SK-MEL-5 (cell line): ENCODE measurements around the gene ZNF860. TPM values are rescaled to one million over a fixed set of nuclear protein-coding genes. Genes with fewer than 3 reads are reported as not detected.

Experiments
- DNase-seq: peaks from one replicate; pipeline ENCODE4 v3.0.0-alpha.2; 2016; ENCODE audit warnings: low read depth, low spot score
- in situ Hi-C: cut with HindIII; loops from 2 replicates; pipeline ENCODE4 v1.10.0; 2016; ENCODE audit warnings: low sequenced_read_pairs, high pct_unique_total_duplicates, low pct_unique_long_range_greater_than_20kb
- polyA plus RNA-seq, 2 experiments: library from polyadenylated mRNA; depleted of rRNA; stranded (reverse); fragments of >200 nt; gene quantifications; 2 replicates each; pipeline ENCODE4 v1.2.3, GENCODE V29; 2015
- total RNA-seq: library from RNA; depleted of rRNA; stranded (reverse); fragments of >200 nt; shearing (Covaris generic); gene quantifications from 2 replicates; pipeline ENCODE4 v1.2.3, GENCODE V29; 2014; rRNA removed

ZNF860 gene
- total RNA-seq: 3.9 and 6.1 TPM in 2 replicates
- 4.1 and 8.2 TPM in 2 replicates for polyA plus RNA-seq (2015; cell fraction: cytosol; rRNA removed)
- 5.5 and 8.9 TPM in 2 replicates for polyA plus RNA-seq (2015; cell fraction: nucleus; rRNA removed)

DNA sequence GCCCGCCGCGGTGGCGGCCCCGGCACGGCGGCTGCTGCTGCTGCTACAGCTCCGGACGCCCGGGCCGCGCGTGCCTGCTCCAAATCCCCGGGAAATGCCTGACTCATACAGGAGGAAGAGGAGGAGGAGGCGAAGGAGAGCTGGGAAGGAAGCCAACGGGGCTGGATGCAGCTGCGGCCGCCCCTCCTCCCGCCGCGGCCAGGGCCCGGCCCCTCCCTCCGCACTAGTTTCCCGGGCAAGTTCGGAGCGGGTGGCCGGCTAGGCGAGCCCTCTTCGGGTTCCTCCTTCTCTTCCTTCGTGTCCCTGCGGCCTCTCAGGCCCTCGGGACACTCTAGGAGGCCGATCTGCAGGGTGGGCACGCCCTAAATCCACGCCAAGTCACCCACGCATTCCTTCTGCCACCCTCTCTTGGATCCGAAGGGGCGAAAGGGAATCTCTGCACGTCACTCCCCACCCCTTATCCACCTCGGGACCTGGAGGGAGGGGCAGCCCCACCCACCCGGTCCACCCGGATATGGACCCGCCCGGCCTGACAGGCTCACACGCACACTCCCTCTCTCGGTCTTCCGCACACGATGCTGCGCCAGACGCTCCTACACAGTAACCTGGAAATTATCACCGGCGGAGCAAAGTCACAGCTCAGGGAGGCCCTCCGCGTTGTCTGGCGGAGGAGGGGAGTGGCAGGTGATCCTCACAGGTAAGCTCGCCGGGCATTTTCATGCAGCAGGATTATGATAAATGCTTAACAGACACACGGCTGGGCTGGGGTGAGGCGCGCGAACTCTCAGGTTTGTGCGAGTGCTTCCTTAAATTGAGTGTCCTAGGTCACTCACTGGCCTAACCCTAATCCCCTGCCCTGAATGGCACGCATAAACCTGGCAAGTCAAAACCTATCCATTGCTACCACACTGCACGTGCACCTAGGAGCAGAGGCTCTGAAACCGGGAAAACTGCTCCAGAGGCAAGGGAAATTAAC, at the start of gene ZNF860, which contains the start of gene OSBPL10:
Gene ZNF860, plus strand, starts transcription at position 545 of the 976 bp plus-strand sequence. CDS start 7,330 bp downstream, outside the sequence.
Gene OSBPL10, minus strand, starts transcription at position 57 of the 976 bp plus-strand sequence. CDS start 83 bp downstream, outside the sequence.
- in situ Hi-C loops: no loop called here
- peak; percentile 77 for DNase-seq

- in situ Hi-C loops: no loop called here
- no peak for DNase-seq
Observed at GRCh38 chr3:31932990-31933389, 48.6 kb upstream of the ZNF860 start.

DNA sequence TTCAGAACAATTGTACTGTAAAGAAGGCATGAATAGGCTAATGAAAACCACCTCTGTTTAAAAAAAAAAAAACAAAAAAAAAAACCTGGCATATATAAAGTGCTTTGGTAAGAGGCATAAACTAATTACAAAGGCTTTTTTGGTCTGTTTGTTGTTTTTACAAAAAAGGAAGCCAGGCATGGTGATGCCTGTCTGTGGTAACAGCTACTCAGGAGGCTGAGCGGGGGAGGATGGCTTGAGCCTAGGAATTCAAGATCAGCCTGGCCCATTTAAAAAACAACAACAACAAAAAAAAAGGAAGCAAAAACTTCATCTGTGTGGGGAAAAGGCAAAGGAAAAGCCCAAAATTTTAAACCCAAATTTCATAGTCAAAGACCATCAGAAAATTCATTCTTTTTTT, 47.5 kb upstream of the ZNF860 start:
- in situ Hi-C loops: no loop called here
- DNase-seq: no peak

DNA sequence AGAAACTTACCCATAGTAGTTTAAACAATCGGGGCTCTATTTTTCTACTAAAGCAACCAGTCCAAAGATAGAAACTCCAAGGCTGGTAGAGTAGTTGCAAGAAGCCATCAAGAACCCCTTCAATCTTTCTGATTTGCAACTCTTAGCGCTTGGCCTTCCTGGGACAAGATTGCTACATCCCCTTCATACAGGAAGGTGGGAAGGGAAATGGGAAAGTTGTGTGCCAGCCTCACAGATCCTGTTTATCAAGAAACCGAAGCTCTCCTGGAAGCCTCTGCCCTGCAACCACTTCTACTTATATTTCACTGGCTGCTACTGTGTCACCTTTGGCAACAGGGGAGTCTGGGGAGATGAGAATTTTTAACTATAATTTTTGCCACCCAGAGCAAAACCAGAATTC, 46.7 kb upstream of the ZNF860 start:
- DNase-seq: no peak
- in situ Hi-C loops: no loop called here

- DNase-seq: no peak
- in situ Hi-C loops: no loop called here
Observed at GRCh38 chr3:31936420-31937060, 45.0 kb upstream of the ZNF860 start.

DNA sequence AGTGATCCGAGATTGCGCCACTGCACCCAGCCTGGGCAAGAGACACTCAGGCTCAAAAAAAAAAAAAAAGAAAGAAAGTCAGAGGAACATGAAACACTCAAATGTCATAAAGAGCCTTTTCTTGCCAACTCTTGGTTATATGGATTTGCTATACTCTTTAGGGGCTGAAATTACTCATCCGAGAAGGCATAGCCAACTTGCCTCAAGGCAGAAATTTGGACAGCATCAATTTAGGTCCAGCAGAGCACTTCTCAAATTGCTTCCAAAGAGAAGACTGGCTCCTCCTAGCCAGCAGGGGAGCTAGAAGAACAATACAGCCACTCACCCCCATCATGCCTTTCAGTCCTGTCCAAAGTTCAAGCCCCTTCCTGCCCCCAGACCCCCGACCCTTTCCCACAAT, 44.3 kb upstream of the ZNF860 start:
- in situ Hi-C loops: no loop called here
- DNase-seq: peak; percentile 63

- in situ Hi-C loops: no loop called here
- DNase-seq: no peak
Observed at GRCh38 chr3:31942446-31942845, 39.1 kb upstream of the ZNF860 start.

DNA sequence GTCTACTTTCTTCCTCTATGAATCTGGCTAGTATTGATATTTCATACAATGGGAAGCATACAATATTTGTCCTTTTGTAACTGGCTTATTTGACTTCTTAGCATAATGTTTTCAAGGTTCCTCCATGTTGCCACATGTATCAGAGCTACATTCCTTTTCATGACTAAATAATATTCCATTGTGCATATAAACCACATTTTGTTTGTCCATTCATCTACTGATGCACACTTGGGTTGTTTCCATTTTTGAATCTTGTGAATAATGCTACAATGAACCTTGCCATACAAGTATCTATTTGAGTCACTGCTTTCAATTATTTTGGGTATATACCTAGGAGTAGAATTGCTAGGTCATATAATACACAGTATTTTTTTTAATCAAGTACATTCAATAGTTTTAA, 38.5 kb upstream of the ZNF860 start:
- in situ Hi-C loops: no loop called here

DNA sequence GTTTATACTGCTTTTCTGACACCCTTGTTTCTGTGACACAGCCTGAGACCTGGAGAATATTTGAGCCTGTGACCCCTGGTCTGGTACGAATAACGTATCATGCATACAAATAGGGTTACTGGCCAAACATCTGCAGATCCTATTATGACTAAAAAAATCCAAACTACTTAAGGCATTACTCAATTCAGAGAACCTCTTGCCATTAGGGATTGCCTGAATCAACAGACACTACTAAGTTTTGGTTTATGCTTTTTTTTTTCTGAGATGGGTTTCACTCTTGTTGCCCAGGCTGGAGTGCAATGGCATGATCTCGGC, 35.9 kb upstream of the ZNF860 start:
- in situ Hi-C loops: no loop called here
- no peak for DNase-seq

More for the DNA sequence above, 38.5 kb upstream of the ZNF860 start:
- no peak for DNase-seq

- DNase-seq: no peak
- in situ Hi-C loops: no loop called here
Observed at GRCh38 chr3:31946484-31947081, 35.0 kb upstream of the ZNF860 start.

- DNase-seq: no peak
- in situ Hi-C loops: no loop called here
Observed at GRCh38 chr3:31947162-31947561, 34.4 kb upstream of the ZNF860 start.

DNA sequence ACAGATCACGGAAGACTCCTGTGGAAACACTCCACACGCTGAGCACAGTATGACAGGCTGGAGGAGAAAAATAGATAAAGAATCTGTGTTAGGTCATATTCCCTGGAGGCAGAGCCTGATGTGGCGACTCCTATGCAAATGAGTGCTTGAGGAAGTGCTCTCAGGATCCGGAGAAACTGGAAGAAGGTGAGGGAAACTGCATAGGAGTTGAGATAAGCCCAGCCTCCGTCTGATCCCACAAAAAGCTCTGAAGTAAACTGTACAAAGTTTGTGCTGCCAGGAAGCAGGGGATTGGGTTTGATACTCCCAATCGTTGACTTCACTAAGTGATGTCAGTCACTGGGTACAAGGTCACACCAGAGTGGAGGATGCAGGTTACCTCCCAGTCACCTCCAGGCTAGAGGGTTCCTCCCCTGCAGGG, 33.9 kb upstream of the ZNF860 start:
- in situ Hi-C loops: no loop called here

DNA sequence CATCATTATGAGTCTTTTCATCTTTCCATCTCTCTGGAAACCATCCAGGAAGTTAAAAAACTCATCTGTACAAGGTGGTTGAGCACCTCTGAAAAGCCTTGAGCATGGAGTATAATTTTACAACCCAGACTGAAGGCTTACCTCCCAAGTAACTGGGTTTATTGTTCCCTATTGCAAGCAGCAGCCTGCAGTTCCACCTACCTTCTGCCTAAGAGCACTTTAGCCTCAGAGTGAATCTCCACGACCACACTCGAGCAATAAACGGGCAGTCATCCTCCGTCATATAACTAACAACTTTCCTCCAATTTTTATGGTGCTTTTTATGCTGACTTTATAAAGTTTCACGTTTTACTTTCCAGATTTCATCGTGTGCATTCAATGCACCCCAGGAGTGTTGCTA, 33.3 kb upstream of the ZNF860 start:
- in situ Hi-C loops: no loop called here

More for the DNA sequence above, 33.9 kb upstream of the ZNF860 start:
- DNase-seq: no peak

GRCh38 chr3:31952205-31952604, 29.3 kb upstream of the ZNF860 start:
- in situ Hi-C loops: no loop called here
- DNase-seq: no peak

More for the DNA sequence above, 33.3 kb upstream of the ZNF860 start:
- DNase-seq: no peak

DNA sequence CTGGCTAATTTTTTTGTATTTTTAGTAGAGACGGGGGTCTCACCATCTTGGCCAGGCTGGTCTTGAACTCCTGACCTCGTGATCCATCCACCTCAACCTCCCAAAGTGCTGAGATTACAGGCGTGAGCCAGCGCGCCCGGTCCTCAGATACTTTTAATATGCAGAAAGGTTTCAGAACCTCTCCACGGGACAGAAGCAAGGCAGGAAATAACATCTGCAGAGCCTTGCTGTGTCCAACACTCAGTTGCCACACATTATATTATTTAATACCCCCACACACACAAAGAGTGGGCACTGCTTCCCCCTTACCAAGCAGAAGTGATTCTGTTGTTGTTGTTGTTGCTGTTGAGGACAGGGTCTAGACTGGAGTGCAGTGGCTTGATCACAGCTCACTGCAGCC, 28.5 kb upstream of the ZNF860 start:
- in situ Hi-C loops: no loop called here
- no peak for DNase-seq

- in situ Hi-C loops: no loop called here
- no peak for DNase-seq
Observed at GRCh38 chr3:31953636-31954035, 27.9 kb upstream of the ZNF860 start.

GRCh38 chr3:31955581-31955980, 26.0 kb upstream of the ZNF860 start:
- DNase-seq: no peak
- in situ Hi-C loops: no loop called here

GRCh38 chr3:31957106-31957505, 24.4 kb upstream of the ZNF860 start:
- in situ Hi-C loops: no loop called here
- DNase-seq: no peak
